ENCODE measurements around the gene CTBP2.
A peak's percentile ranks its signal among the peaks of the same experiment; 100 is the strongest.

Gene CTBP2

GRCh38 chr10:125013529-125013872 is 146.9 kb downstream of the CTBP2 start:
- peaks cover 2% of the 10 kb centered on the region for H3K4me1 ChIP-seq (ENCODE audit: control insufficient read depth, insufficient read depth, low read length)
- no peaks in the 10 kb centered on the region for H3K27me3 ChIP-seq (ENCODE audit: control insufficient read depth, insufficient read depth, low read length)
- no peak overlapping the region for H3K9ac ChIP-seq (ENCODE audit: low read length)
- H3K27ac ChIP-seq (ENCODE audit: low read depth, low read length) = no peak overlapping the region
- H3K4me3 ChIP-seq (ENCODE audit: low read length) = no peak overlapping the region
- no peaks in the 10 kb centered on the region for H3K36me3 ChIP-seq (ENCODE audit: control insufficient read depth, insufficient read depth, low read length)

DNA sequence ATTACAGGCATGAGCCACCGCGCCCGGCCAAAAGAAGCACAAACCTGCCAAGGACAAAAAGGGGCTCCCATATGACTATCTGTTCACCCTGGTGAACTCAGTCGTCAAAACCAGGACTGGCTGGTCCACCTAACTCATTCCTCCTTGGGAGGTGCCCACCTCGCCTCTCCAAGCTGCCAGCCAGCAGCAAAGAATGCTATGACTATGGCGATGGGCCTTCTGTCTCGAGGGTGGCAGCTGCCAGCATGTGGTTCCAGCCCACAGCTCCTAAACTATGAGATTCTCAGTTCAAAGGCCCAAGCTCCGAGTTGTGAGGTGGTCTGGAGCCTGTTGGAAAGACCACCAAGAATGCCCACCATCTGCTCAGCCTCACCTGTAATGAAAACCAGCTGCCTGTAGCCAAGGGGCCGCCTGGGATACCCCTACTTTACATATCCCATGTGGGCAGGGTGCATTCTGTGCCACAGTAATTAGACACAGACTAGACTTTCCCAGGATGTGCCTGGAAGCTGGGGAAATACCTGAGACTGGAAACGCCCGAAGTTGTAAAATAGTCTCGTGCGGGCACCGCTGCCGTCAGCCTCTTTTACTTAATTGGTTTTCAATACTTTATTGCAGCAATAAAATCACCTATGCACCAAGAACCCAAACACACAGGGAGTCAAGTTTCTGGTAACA is 147.4 kb downstream of the CTBP2 start:
- Histone ChIP-seq H3K4me1 (ENCODE audit: control insufficient read depth, insufficient read depth, low read length) (peaks cover 2% of the 10 kb centered on the region), H3K36me3 (ENCODE audit: control insufficient read depth, insufficient read depth, low read length) (no peaks in the 10 kb centered on the region)

DNA sequence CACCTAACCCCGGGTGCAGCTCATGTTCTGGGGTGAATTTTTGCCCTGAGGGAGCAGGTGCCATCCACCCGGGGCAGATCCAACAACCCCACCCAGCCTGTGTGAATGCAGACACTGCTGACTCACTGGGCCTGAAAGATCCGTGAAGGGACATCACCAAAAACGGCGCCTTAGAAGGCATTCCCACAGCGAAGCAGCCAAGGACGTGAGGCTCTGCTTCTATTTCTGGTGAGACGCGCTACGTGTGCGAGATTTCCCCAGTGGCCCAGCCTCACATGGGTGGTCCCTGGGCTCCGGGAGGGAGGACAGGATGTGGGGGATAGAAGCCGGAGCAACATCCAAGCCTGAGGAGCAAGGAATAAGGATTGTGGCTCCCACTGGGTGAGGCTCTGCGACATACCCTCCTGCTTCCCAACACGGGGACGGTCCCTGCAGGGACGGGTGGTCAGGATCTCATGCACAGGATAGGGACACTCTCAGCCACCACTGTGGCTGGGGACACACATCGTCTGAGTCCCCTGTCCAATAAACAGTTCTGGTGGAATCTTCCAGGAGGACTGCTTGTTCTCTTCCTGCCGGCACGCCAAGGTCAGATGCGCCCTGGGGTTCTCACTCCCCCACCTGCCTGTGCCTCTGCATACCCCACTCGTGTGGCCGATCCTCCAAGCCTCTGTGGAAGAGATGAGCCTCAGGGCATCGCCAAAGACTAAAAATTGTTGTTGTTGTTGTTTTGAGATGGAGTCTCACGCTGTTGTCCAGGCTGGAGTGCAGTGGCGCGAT is 148.2 kb downstream of the CTBP2 start:
- Histone ChIP-seq H3K9ac (ENCODE audit: low read length) (no peak overlapping the region), H3K4me3 (ENCODE audit: low read length) (no peak overlapping the region), H3K36me3 (ENCODE audit: control insufficient read depth, insufficient read depth, low read length) (no peaks in the 10 kb centered on the region), H3K27ac (ENCODE audit: low read depth, low read length) (peak overlapping the region; percentile 36), H3K27me3 (ENCODE audit: control insufficient read depth, insufficient read depth, low read length) (no peaks in the 10 kb centered on the region), H3K4me1 (ENCODE audit: control insufficient read depth, insufficient read depth, low read length) (peaks cover 7% of the 10 kb centered on the region)

More for the DNA sequence above, 147.4 kb downstream of the CTBP2 start:
- Histone ChIP-seq H3K27me3 (ENCODE audit: control insufficient read depth, insufficient read depth, low read length) (no peaks in the 10 kb centered on the region), H3K4me3 (ENCODE audit: low read length) (no peak overlapping the region), H3K27ac (ENCODE audit: low read depth, low read length) (no peak overlapping the region), H3K9ac (ENCODE audit: low read length) (no peak overlapping the region)

GRCh38 chr10:125011171-125011925 is 149.0 kb downstream of the CTBP2 start:
- no peak overlapping the region for H3K4me3 ChIP-seq (ENCODE audit: low read length)
- peaks cover 7% of the 10 kb centered on the region for H3K4me1 ChIP-seq (ENCODE audit: control insufficient read depth, insufficient read depth, low read length)
- no peaks in the 10 kb centered on the region for H3K36me3 ChIP-seq (ENCODE audit: control insufficient read depth, insufficient read depth, low read length)
- no peak overlapping the region for H3K9ac ChIP-seq (ENCODE audit: low read length)
- no peak overlapping the region for H3K27ac ChIP-seq (ENCODE audit: low read depth, low read length)
- H3K27me3 ChIP-seq (ENCODE audit: control insufficient read depth, insufficient read depth, low read length) = no peaks in the 10 kb centered on the region

- Histone ChIP-seq H3K9ac (ENCODE audit: low read length) (no peak overlapping the region), H3K4me3 (ENCODE audit: low read length) (no peak overlapping the region), H3K4me1 (ENCODE audit: control insufficient read depth, insufficient read depth, low read length) (peaks cover 7% of the 10 kb centered on the region), H3K27ac (ENCODE audit: low read depth, low read length) (no peak overlapping the region), H3K36me3 (ENCODE audit: control insufficient read depth, insufficient read depth, low read length) (no peaks in the 10 kb centered on the region), H3K27me3 (ENCODE audit: control insufficient read depth, insufficient read depth, low read length) (no peaks in the 10 kb centered on the region)
These were observed 150.0 kb downstream of the CTBP2 start for GRCh38 chr10:125010362-125010761.

DNA sequence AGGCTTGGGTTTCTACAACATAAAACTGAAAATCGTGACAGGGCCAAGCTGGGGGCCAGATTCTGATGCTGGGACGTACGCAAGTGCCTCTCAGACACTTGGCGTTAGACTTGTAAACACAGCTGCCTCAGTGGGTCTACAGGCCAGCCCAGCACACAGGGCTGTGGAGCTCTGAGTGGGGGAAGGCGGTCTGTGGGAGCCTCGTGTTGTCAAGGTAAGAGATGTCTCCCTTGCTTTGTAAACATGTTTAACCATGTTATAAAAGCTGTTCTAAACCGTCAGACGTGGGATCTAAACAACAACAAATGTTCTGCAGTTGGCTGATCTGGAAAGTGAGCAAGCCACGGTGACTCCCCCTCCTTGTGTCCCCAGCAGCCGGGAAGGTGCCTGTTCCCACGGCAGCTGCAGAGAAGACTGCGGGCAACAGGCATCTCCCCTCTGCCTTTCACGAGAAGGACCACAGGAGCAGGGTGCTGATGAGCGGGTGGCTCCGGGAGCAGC is 150.7 kb downstream of the CTBP2 start:
- H3K27me3 ChIP-seq (ENCODE audit: control insufficient read depth, insufficient read depth, low read length) = no peaks in the 10 kb centered on the region
- H3K4me3 ChIP-seq (ENCODE audit: low read length) = no peak overlapping the region
- no peak overlapping the region for H3K27ac ChIP-seq (ENCODE audit: low read depth, low read length)
- H3K36me3 ChIP-seq (ENCODE audit: control insufficient read depth, insufficient read depth, low read length) = no peaks in the 10 kb centered on the region
- peaks cover 7% of the 10 kb centered on the region for H3K4me1 ChIP-seq (ENCODE audit: control insufficient read depth, insufficient read depth, low read length)
- H3K9ac ChIP-seq (ENCODE audit: low read length) = no peak overlapping the region

DNA sequence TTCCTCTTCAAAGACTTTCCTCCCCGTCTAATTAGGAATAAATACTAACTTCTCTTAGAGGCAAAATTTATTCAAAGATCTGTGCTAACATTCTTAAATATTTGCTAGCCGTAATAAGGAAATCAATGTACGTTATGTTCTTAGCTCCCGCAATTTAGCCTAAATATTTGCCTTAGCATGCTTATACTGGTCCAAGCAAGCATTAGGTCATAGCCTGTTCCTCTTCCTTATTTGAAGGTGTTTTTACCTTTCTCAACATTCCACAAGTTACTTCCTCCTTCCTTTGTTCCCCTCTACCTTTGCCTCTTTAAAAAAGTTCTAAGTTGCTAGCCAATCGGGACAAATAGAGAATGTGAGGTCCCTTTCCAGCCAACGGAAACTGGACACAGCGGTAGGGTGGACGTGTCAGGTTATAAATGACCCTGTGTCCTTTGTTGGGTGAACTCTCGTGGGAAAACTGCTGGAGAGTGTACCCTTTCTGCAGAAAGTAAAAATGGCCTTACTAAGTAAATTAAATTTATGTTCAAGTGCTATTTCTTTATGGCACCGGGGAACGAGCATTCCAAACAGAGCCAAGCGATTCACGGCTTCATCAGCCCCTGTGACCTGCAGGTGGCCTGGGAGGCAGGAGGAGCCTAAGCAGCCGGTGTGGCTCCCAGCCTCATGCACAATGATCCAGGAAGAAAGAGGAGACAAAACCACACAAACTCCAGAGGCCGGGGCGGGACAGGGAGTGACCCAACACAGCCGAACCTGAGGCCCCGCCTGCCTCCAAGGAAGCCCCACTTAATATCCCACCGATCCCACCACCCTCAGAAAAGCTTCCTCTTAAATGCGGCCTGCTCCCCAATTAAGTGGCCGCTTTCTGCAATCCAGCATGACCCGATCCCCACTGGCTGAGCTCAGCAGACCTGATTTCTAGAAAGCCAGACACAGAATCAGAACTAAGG is 151.4 kb downstream of the CTBP2 start:
- Histone ChIP-seq H3K27ac (ENCODE audit: low read depth, low read length) (no peak overlapping the region), H3K4me1 (ENCODE audit: control insufficient read depth, insufficient read depth, low read length) (peaks cover 5% of the 10 kb centered on the region), H3K9ac (ENCODE audit: low read length) (no peak overlapping the region), H3K27me3 (ENCODE audit: control insufficient read depth, insufficient read depth, low read length) (no peaks in the 10 kb centered on the region), H3K36me3 (ENCODE audit: control insufficient read depth, insufficient read depth, low read length) (no peaks in the 10 kb centered on the region), H3K4me3 (ENCODE audit: low read length) (no peak overlapping the region)

DNA sequence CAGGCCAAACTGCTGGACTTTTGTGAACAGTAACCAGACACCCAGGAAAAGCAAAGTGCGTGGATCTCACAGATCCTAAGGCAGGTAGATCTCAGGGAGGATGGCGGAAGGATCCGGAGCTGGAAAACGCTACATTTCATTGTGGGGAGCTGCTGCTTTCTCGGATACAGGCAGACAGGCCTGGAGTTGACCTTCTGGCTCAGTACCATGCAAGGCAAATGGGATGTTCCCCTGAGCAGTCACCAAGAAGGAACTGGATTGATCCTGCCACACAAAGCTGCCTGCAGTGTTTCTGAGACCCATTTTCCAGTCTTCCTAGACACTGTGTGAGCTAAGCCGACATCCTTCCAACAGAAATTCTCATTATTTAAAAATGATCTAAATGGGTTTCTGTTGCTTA is 152.9 kb downstream of the CTBP2 start:
- Histone ChIP-seq H3K9ac (ENCODE audit: low read length) (no peak overlapping the region), H3K4me1 (ENCODE audit: control insufficient read depth, insufficient read depth, low read length) (peaks cover 5% of the 10 kb centered on the region), H3K4me3 (ENCODE audit: low read length) (no peak overlapping the region), H3K27ac (ENCODE audit: low read depth, low read length) (peak overlapping the region; percentile 17), H3K36me3 (ENCODE audit: control insufficient read depth, insufficient read depth, low read length) (peaks cover 5% of the 10 kb centered on the region), H3K27me3 (ENCODE audit: control insufficient read depth, insufficient read depth, low read length) (no peaks in the 10 kb centered on the region)

- Histone ChIP-seq H3K27me3 (ENCODE audit: control insufficient read depth, insufficient read depth, low read length) (no peaks in the 10 kb centered on the region), H3K4me3 (ENCODE audit: low read length) (no peak overlapping the region), H3K36me3 (ENCODE audit: control insufficient read depth, insufficient read depth, low read length) (peaks cover 7% of the 10 kb centered on the region), H3K27ac (ENCODE audit: low read depth, low read length) (no peak overlapping the region), H3K4me1 (ENCODE audit: control insufficient read depth, insufficient read depth, low read length) (peaks cover 5% of the 10 kb centered on the region), H3K9ac (ENCODE audit: low read length) (no peak overlapping the region)
These were observed 153.4 kb downstream of the CTBP2 start for GRCh38 chr10:125006921-125007426.

DNA sequence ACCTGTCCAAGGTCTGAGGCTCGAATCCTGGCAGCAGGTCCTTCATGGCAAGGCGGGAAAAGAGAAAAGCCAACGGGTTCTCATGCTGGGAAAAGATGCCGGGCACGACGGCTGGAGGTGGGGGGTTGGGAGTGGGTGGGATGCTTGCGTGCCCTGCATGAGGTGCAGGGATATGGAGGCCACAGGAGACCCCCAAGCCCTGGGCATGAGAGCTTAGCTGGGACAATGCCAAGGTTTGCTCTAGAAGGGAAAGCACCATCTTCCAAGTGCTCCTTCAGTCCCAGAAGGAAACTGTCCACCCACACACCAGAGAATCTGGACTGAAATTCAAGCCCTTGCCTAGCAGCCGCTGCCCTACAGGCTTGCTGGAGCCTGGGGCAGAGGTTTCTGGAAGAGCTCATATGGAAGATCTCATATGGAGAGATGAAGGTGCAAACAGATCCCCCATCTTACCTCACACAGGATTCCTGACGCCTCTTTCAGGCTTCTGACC is 154.1 kb downstream of the CTBP2 start:
- Histone ChIP-seq H3K9ac (ENCODE audit: low read length) (no peak overlapping the region), H3K27ac (ENCODE audit: low read depth, low read length) (no peak overlapping the region), H3K4me3 (ENCODE audit: low read length) (no peak overlapping the region), H3K36me3 (ENCODE audit: control insufficient read depth, insufficient read depth, low read length) (peaks cover 7% of the 10 kb centered on the region), H3K27me3 (ENCODE audit: control insufficient read depth, insufficient read depth, low read length) (no peaks in the 10 kb centered on the region), H3K4me1 (ENCODE audit: control insufficient read depth, insufficient read depth, low read length) (peaks cover 5% of the 10 kb centered on the region)

- H3K4me3 ChIP-seq (ENCODE audit: low read length) = no peak overlapping the region
- no peaks in the 10 kb centered on the region for H3K27me3 ChIP-seq (ENCODE audit: control insufficient read depth, insufficient read depth, low read length)
- H3K36me3 ChIP-seq (ENCODE audit: control insufficient read depth, insufficient read depth, low read length) = peaks cover 7% of the 10 kb centered on the region
- peaks cover 7% of the 10 kb centered on the region for H3K4me1 ChIP-seq (ENCODE audit: control insufficient read depth, insufficient read depth, low read length)
- H3K9ac ChIP-seq (ENCODE audit: low read length) = no peak overlapping the region
- no peak overlapping the region for H3K27ac ChIP-seq (ENCODE audit: low read depth, low read length)
These were observed 154.8 kb downstream of the CTBP2 start for GRCh38 chr10:125005312-125006187.
